Kidney epithelial cell (primary cell): ENCODE data around the gene MORC1. TPM values are rescaled to one million over a fixed set of nuclear protein-coding genes. Genes with fewer than 3 reads are reported as not detected.

Experiments used
- DNase-seq: peaks from one replicate; pipeline ENCODE4 v3.0.0-alpha.2; 2010; ENCODE audit warnings: low read depth
- H3K27me3 ChIP-seq: 2 replicates; pipeline ENCODE4 v1.6.0; 2011; ENCODE audit warnings: low read length; ENCODE audit not compliant: control insufficient read depth, insufficient read depth
- H3K36me3 ChIP-seq: 2 replicates; pipeline ENCODE4 v1.5.1; 2011; ENCODE audit warnings: low read length; ENCODE audit not compliant: control insufficient read depth, insufficient read depth
- H3K4me3 ChIP-seq: 2 replicates; pipeline ENCODE4 v1.5.1; 2011; ENCODE audit warnings: low read depth, mild to moderate bottlenecking, control low read depth, low read length
- total RNA-seq: library from RNA; depleted of rRNA; stranded (reverse); fragments of >200 nt; gene quantifications from 2 replicates; pipeline ENCODE4 v1.2.3, GENCODE V29; 2015
- TF ChIP-seq, protein P1 (sequence below): IDR thresholded peaks from 2 replicates; pipeline ENCODE4 v1.5.1; 2011; ENCODE audit warnings: mild to moderate bottlenecking, moderate library complexity, low read length, control low read depth, inconsistent platforms; ENCODE audit not compliant: insufficient read depth, poor library complexity, severe bottlenecking

MORC1 gene
- total RNA-seq, 1 donor from 2014 or later = not detected

DNA sequence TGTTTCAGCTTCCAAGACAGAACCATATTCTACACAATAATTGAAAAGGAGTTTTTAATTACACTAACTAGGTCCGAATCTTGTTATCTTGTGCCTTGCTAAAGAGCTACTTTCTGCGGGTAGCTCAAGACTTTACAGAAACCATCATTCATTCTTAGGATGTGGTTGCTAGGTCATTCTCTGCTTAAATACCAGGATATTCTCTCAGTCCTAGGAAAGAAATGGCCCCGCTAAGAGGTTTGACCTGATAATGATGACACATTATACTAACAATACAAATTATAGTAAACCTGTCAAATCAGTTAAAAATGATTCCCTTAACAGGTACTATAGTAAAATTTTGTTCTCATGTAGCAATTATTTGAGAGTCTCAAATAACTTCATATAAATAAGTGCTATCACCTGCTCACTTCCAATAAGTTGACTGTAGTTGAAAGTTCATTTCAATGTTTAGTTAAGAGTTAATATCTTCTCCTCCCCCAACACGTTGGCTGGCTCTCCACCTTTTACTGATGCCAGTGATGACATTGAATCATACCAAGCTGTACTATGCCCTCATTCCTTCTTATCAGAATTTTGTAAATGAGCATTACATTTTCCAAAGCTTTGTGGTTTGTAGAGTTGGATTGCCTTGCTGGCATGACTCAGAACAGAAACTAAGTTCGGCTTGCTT is 15.0 kb upstream of the MORC1 start:
- TF ChIP-seq, protein P1, sequence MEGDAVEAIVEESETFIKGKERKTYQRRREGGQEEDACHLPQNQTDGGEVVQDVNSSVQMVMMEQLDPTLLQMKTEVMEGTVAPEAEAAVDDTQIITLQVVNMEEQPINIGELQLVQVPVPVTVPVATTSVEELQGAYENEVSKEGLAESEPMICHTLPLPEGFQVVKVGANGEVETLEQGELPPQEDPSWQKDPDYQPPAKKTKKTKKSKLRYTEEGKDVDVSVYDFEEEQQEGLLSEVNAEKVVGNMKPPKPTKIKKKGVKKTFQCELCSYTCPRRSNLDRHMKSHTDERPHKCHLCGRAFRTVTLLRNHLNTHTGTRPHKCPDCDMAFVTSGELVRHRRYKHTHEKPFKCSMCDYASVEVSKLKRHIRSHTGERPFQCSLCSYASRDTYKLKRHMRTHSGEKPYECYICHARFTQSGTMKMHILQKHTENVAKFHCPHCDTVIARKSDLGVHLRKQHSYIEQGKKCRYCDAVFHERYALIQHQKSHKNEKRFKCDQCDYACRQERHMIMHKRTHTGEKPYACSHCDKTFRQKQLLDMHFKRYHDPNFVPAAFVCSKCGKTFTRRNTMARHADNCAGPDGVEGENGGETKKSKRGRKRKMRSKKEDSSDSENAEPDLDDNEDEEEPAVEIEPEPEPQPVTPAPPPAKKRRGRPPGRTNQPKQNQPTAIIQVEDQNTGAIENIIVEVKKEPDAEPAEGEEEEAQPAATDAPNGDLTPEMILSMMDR = no peak
- peak; percentile 42 for DNase-seq
- Histone ChIP-seq H3K4me3 (no peak overlapping the region), H3K27me3 (no peaks in the 10 kb centered on the region), H3K36me3 (no peaks in the 10 kb centered on the region)

DNA sequence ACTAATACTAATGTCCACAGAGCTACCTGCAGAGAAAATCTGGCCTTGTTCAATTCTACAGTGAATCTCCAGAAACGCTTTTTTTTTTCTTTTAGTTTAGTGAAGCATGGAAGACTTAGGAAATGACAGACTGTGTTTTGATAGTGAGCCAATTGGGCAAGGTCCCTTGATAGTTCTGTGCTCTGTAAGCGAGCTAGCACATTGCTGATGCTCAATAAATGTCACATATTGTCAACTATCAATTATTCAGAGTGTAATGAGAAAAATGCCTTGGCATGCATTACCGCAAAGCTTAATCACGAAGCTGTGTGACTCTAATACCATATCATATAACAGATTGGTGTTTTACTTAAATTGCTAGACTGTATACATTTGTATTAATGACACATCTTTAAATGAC is 13.3 kb upstream of the MORC1 start:
- no peaks in the 10 kb centered on the region for H3K27me3 ChIP-seq
- TF ChIP-seq, protein P1 = no peak
- H3K36me3 ChIP-seq = no peaks in the 10 kb centered on the region
- no peak overlapping the region for H3K4me3 ChIP-seq
- peak; percentile 16 for DNase-seq

DNA sequence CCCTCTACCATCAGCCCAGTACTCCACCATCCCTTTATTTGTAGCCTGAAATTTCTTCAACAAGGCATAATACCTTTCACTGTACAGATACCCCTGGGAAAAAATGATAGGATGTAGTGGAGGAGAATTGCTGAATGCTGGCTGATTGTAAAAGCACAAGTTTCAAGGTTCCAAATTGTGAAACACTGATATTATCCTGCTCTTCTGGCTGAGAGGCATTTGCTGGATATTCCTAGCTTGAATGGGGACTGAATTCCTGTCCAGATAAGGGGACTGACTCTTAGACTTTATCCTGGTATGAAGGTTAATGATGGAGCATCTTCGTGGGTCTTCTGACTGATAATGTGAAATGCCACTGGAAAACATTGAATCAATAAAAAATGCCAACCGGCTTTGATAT is 9.6 kb upstream of the MORC1 start:
- Histone ChIP-seq H3K36me3 (no peaks in the 10 kb centered on the region), H3K27me3 (no peaks in the 10 kb centered on the region), H3K4me3 (no peak overlapping the region)
- no peak for DNase-seq
- TF ChIP-seq, protein P1 = no peak

DNA sequence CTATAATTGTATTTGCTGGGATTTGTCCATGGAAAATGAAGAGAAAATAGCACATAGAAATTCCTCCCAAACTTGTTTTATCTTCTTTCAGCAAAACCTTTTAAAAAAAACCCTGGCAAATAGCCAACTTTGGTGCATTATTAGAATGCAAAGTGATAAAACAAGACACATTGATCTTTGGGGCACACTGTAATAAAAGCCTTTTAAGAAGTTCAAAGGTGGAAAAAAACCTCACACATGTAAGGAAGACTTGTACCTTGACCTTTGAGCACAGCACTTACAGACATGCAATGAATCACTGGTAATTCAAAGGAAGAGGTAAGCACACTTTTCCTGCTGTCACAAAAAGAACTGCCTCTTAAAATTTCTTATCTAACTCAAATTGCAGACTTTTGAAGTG is 8.0 kb upstream of the MORC1 start:
- Histone ChIP-seq H3K4me3 (no peak overlapping the region), H3K36me3 (no peaks in the 10 kb centered on the region), H3K27me3 (no peaks in the 10 kb centered on the region)
- DNase-seq = no peak
- TF ChIP-seq, protein P1 = no peak

DNA sequence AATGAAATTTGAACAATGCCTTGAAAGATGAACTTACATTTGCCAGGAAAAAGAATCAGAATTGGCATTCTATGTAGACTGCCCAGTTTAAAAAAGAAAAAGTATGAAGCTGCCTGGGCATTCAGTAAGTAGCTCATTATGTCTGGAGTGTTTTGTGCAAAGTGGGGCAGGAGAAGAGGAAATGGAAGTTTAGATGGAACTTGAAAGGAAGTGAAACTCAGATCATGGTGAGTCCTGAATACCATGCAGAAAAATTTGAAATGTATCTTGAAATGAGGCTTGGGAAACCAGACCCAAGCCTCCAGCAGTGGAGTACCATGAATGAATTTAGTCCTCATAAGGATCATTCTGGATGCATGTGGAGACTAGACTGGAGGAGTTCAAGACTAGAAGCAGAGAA is 4.8 kb upstream of the MORC1 start:
- no peaks in the 10 kb centered on the region for H3K27me3 ChIP-seq
- TF ChIP-seq, protein P1 = no peak
- H3K4me3 ChIP-seq = no peak overlapping the region
- no peak for DNase-seq
- no peaks in the 10 kb centered on the region for H3K36me3 ChIP-seq

DNA sequence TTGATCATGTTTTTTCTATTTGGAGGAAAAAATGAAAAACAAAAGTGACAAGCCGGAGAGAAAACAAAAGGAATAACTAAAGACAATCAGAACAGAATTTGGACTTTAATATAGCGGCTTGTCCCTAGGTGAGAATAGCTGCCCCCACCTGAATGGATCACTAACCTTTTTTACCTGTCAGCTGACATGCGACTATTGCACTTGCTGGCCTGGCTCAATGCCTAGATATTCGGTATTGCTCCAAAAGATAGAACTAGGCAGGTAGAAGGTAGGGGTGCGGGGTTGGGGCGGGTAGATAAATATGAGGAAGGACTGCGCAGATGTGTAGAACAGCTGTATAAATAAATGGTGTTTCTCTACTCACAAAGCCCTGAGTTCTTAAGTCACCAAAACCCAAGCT is 650 bp upstream of the MORC1 start:
- H3K27me3 ChIP-seq = no peaks in the 10 kb centered on the region
- TF ChIP-seq, protein P1 = no peak
- no peaks in the 10 kb centered on the region for H3K36me3 ChIP-seq
- no peak overlapping the region for H3K4me3 ChIP-seq
- no peak for DNase-seq
